ENCODE results near the gene SCFD1. TPM values are rescaled to one million over a fixed set of nuclear protein-coding genes. Genes with fewer than 3 reads are reported as not detected.

The SCFD1 gene
- total RNA-seq, 1 experiment from 2014 or later, result 126 TPM

DNA sequence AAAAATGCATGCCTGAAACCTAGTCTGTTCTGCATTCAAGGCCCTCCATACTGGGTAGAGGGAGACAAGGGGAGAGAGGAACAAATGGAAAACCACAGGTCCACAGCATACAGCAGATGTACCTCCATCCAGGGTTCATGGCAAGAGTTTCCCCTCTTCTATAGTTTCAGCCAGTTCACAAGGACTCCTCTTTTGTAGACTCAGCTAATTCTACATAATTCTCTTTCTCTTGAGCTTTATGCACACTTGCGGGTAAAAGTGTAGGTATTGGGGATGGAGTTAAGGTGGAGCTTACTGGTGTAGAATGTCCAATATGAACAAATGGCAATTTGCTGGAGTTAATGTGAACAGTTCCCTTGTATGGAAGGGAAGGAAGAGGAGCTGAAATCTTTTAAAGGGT, 39.7 kb upstream of the SCFD1 start:
- Mint-ChIP-seq H3K36me3 (ENCODE audit: insufficient read depth, unreplicated experiment) (peaks cover 33% of the 10 kb centered on the region), H3K4me3 (ENCODE audit: unreplicated experiment) (no peak overlapping the region), H3K4me1 (ENCODE audit: insufficient read depth, unreplicated experiment) (peaks cover 12% of the 10 kb centered on the region), H3K9me3 (ENCODE audit: unreplicated experiment) (no peaks in the 10 kb centered on the region), H3K27me3 (ENCODE audit: insufficient read depth, unreplicated experiment) (no peaks in the 10 kb centered on the region), H3K27ac (ENCODE audit: low read depth, unreplicated experiment) (peak overlapping the region; percentile 46)
- no TSS peak for BruUV-seq (replicated peaks)
- ChIA-PET CTCF (no interaction called here), POLR2A (no interaction called here)
- TF ChIP-seq, protein P1, sequence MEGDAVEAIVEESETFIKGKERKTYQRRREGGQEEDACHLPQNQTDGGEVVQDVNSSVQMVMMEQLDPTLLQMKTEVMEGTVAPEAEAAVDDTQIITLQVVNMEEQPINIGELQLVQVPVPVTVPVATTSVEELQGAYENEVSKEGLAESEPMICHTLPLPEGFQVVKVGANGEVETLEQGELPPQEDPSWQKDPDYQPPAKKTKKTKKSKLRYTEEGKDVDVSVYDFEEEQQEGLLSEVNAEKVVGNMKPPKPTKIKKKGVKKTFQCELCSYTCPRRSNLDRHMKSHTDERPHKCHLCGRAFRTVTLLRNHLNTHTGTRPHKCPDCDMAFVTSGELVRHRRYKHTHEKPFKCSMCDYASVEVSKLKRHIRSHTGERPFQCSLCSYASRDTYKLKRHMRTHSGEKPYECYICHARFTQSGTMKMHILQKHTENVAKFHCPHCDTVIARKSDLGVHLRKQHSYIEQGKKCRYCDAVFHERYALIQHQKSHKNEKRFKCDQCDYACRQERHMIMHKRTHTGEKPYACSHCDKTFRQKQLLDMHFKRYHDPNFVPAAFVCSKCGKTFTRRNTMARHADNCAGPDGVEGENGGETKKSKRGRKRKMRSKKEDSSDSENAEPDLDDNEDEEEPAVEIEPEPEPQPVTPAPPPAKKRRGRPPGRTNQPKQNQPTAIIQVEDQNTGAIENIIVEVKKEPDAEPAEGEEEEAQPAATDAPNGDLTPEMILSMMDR (IDR thresholded peaks at IDR 0.05; ENCODE audit: unreplicated experiment), result no peak
- no peak for DNase-seq (ENCODE audit: unreplicated experiment)
- intact Hi-C loops (cut with micrococcal nuclease), result no loop called here

DNA sequence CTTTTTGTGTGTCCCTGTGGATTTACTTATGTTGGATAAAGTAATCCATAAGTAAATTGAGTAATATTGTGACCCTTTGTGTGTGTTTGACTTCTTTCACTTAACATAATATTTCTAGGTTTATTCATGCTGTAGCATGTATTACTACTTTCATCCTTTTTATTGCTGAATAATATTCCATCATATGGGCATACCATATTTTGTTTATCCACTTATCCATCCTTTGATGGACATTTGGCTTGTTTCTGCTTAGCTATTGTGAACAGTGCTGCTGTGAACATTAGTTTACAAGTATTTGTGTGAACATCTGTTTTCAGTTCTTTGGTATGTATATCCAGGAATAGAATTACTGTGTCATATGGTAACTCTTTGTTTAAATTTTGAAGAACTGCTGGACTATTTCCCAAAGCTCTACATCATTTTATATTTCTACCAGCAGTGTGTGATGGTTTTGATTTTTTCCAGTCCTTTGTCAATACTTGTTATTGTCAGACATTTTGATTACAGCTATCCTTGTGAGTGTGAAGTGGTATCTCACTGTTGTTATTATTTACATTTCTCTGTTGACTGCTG, 38.0 kb upstream of the SCFD1 start:
- intact Hi-C loops (cut with micrococcal nuclease), result no loop called here
- BruUV-seq (replicated peaks), result no TSS peak

DNA sequence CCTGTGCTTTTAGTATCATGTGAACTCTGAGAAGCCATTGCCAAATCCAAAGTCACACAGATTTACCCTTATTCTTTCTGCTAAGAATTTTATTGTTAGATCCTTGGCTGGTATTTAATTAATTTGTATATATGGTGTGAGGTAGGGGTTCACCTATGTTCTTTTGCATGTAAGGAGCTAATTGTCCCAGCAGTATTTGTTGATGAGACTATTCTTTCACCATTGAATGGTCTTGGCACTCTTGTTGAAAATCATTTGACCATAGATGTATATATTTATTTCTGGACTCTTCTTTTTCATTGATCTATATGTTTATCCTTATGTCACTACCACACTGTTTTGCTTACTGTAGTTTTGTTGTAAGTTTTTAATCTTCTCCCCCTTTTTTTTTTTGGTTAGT, 36.9 kb upstream of the SCFD1 start:
- Mint-ChIP-seq H3K36me3 (ENCODE audit: insufficient read depth, unreplicated experiment) (peaks cover 45% of the 10 kb centered on the region), H3K4me3 (ENCODE audit: unreplicated experiment) (no peak overlapping the region), H3K27ac (ENCODE audit: low read depth, unreplicated experiment) (no peak overlapping the region), H3K27me3 (ENCODE audit: insufficient read depth, unreplicated experiment) (no peaks in the 10 kb centered on the region), H3K9me3 (ENCODE audit: unreplicated experiment) (no peaks in the 10 kb centered on the region), H3K4me1 (ENCODE audit: insufficient read depth, unreplicated experiment) (peaks cover 12% of the 10 kb centered on the region)
- ChIA-PET CTCF (interaction anchor here (0.7 to 1.6 kb wide), 3 partner anchors 10 to 368 kb away, joined by 3 to 8 read pairs (median 4); no protein-coding TSS in a partner anchor), POLR2A (interaction anchor here (0.7 to 1.6 kb wide), 3 partner anchors 19 to 26 kb away, joined by 3 to 5 read pairs (median 3); no protein-coding TSS in a partner anchor)
- BruUV-seq (replicated peaks), result no TSS peak
- no peak for DNase-seq (ENCODE audit: unreplicated experiment)
- TF ChIP-seq, protein P1 (IDR thresholded peaks at IDR 0.05; ENCODE audit: unreplicated experiment), result no peak
- intact Hi-C loops (cut with micrococcal nuclease), result no loop called here

More for the DNA sequence above, 38.0 kb upstream of the SCFD1 start:
- Mint-ChIP-seq H3K27ac (ENCODE audit: low read depth, unreplicated experiment) (no peak overlapping the region), H3K4me1 (ENCODE audit: insufficient read depth, unreplicated experiment) (peaks cover 11% of the 10 kb centered on the region), H3K4me3 (ENCODE audit: unreplicated experiment) (no peak overlapping the region), H3K9me3 (ENCODE audit: unreplicated experiment) (no peaks in the 10 kb centered on the region), H3K27me3 (ENCODE audit: insufficient read depth, unreplicated experiment) (no peaks in the 10 kb centered on the region), H3K36me3 (ENCODE audit: insufficient read depth, unreplicated experiment) (peaks cover 39% of the 10 kb centered on the region)
- TF ChIP-seq, protein P1 (IDR thresholded peaks at IDR 0.05; ENCODE audit: unreplicated experiment), result no peak
- DNase-seq (ENCODE audit: unreplicated experiment), result no peak
- ChIA-PET POLR2A (interaction anchor here (0.6 to 1.4 kb wide), 2 partner anchors 11 to 26 kb away, joined by 3 read pairs; partner anchors contain the start of gene G2E3), CTCF (interaction anchor here (1.6 kb wide), 1 partner anchor 11 kb away, joined by 8 read pairs; no protein-coding TSS in a partner anchor)

DNA sequence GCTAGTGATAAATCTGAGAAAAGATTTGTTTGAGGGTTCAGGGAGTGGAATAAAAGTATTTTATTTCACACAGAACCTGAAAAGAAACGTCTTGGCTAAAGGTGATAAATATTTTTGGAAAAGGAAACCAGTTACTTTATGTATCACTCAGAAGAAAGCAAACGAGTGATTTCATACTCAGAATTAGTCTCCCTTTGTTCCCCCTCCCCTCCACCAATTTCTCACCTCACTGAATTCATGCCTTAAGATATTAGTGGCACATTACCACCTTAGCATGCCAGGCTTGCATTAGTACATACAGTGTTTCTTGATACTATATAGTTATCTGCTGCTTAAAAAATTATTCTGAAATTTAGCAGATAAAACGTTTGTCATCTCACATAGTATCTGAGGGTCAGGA, 35.0 kb upstream of the SCFD1 start:
- TF ChIP-seq, protein P1 (IDR thresholded peaks at IDR 0.05; ENCODE audit: unreplicated experiment), result no peak
- no TSS peak for BruUV-seq (replicated peaks)
- Mint-ChIP-seq H3K9me3 (ENCODE audit: unreplicated experiment) (no peaks in the 10 kb centered on the region), H3K4me1 (ENCODE audit: insufficient read depth, unreplicated experiment) (peaks cover 6% of the 10 kb centered on the region), H3K36me3 (ENCODE audit: insufficient read depth, unreplicated experiment) (peaks cover 52% of the 10 kb centered on the region), H3K4me3 (ENCODE audit: unreplicated experiment) (no peak overlapping the region), H3K27ac (ENCODE audit: low read depth, unreplicated experiment) (peak overlapping the region; percentile 7), H3K27me3 (ENCODE audit: insufficient read depth, unreplicated experiment) (no peaks in the 10 kb centered on the region)
- intact Hi-C loops (cut with micrococcal nuclease), result no loop called here
- DNase-seq (ENCODE audit: unreplicated experiment), result no peak
- ChIA-PET CTCF (interaction anchor here (0.7 kb wide), 1 partner anchor 61 kb away, joined by 4 read pairs; no protein-coding TSS in a partner anchor), POLR2A (no interaction called here)
